PC-9 (cell line): ENCODE data around the gene PRUNE2. TPM values are rescaled to one million over a fixed set of nuclear protein-coding genes. Genes with fewer than 3 reads are reported as not detected.

ENCODE experiments used
- BruUV-seq: library from RNA; stranded (reverse); fragments of 400-500 nt; replicated peaks from 2 replicates; lab custom pipeline; 2021; lab: Mats Ljungman, UMichigan
- CTCF ChIA-PET: fragments of 300-600 bp; sonication (Branson Sonifier 250); formaldehyde crosslinking; loops from one replicate; lab custom pipeline; 2022; ENCODE audit warnings: antibody characterized with exemption; lab: Charles Lee
- POLR2A ChIA-PET: fragments of 300-600 bp; sonication (Branson Sonifier 250); formaldehyde crosslinking; loops from one replicate; lab custom pipeline; 2022; ENCODE audit warnings: antibody characterized with exemption; ENCODE audit not compliant: unreplicated experiment; lab: Charles Lee
- DNase-seq, 2 experiments: peaks; one replicate each; pipeline versions ENCODE4 v3.0.0 to v3.0.0-alpha.2; 2015 to 2022; ENCODE audit warnings: mixed read lengths in 1 of 2
- H2AFZ ChIP-seq: fragments of 200-600 bp; sonication (generic); 2 replicates; pipeline ENCODE4 v1.8.1; 2017; ENCODE audit warnings: antibody characterized with exemption
- H3F3A ChIP-seq: fragments of 200-600 bp; sonication (generic); 2 replicates; pipeline ENCODE4 v1.8.1; 2017; ENCODE audit warnings: antibody characterized with exemption, mild to moderate bottlenecking, low read depth; ENCODE audit not compliant: insufficient read depth
- H3K27ac ChIP-seq: fragments of 200-600 bp; sonication (generic); 2 replicates; pipeline ENCODE4 v1.6.1; 2016; ENCODE audit warnings: mixed run types
- H3K27me3 ChIP-seq: fragments of 200-600 bp; sonication (generic); 2 replicates; pipeline ENCODE4 v1.6.1; 2016; ENCODE audit warnings: low read depth, mixed run types; ENCODE audit not compliant: insufficient read depth
- H3K36me3 ChIP-seq: fragments of 200-600 bp; sonication (generic); 2 replicates; pipeline ENCODE4 v1.6.1; 2016; ENCODE audit warnings: low read depth, mixed run types
- H3K4me1 ChIP-seq: fragments of 200-600 bp; sonication (generic); replicated peaks from 2 replicates; pipeline ENCODE4 v1.6.1; 2016; ENCODE audit warnings: mixed run types; ENCODE audit not compliant: insufficient read depth
- H3K4me2 ChIP-seq: fragments of 200-600 bp; sonication (generic); 2 replicates; pipeline ENCODE4 v1.6.1; 2017; ENCODE audit warnings: mixed run types
- H3K4me3 ChIP-seq: fragments of 200-600 bp; sonication (generic); 2 replicates; pipeline ENCODE4 v1.6.1; 2016; ENCODE audit warnings: mixed run types
- H3K79me2 ChIP-seq: fragments of 200-600 bp; sonication (generic); 2 replicates; pipeline ENCODE4 v1.6.1; 2017; ENCODE audit warnings: low read depth, mixed run types
- H3K9me2 ChIP-seq: fragments of 200-600 bp; sonication (generic); 2 replicates; pipeline ENCODE4 v1.8.1; 2017; ENCODE audit warnings: mild to moderate bottlenecking; ENCODE audit not compliant: insufficient read depth
- H3K9me3 ChIP-seq: fragments of 200-600 bp; sonication (generic); 2 replicates; pipeline ENCODE4 v1.8.1; 2016; ENCODE audit warnings: low read depth; ENCODE audit not compliant: insufficient read depth
- H4K20me1 ChIP-seq: fragments of 200-600 bp; sonication (generic); 2 replicates; pipeline ENCODE4 v1.8.1; 2017; ENCODE audit not compliant: insufficient read depth
- EZH2 ChIP-seq: fragments of 200-600 bp; sonication (generic); IDR thresholded peaks from 2 replicates; pipeline ENCODE4 v1.8.0; 2017; ENCODE audit warnings: antibody characterized with exemption, low read depth
- intact Hi-C: fragments of 100-400 bp; cut with micrococcal nuclease; formaldehyde crosslinking; loops from one replicate; pipeline ENCODE4 v1.10.0; 2022; ENCODE audit not compliant: unreplicated experiment
- total RNA-seq: library from RNA; stranded (reverse); gene quantifications from 2 replicates; pipeline ENCODE4 v1.2.3, GENCODE V29; 2021
- TF ChIP-seq, protein P1 (sequence below): fragments of 200-600 bp; sonication (generic); conservative IDR thresholded peaks from 2 replicates; pipeline ENCODE4 v1.6.1; 2017; ENCODE audit warnings: mixed run types, antibody characterized with exemption, mild to moderate bottlenecking, moderate library complexity

Gene PRUNE2
- total RNA-seq, 1 experiment from 2014 or later, result 0.20 TPM

DNA sequence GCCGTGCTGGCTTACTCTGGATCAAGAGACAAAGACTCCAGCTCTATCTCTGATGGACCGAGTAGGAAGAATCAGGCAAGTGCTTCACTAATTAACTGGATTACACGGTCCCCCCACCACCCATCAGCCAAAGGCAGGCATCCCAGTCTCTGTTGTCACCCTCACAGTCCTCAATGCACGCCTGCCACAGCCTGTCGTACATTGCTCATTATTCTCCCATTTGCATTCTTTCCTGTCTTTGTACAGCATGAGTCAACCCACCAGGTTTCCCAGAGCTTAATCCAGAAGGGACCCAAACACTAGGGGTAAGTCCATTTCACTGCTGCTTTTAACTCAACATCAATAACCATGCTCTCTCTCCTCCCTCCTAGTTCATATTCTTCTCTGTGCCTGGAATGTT, 97.3 kb downstream of the PRUNE2 start:
- no peaks in the 10 kb centered on the region for H3K9me3 ChIP-seq
- H3K4me3 ChIP-seq, result no peak overlapping the region
- peaks cover 53% of the 10 kb centered on the region for H3K27me3 ChIP-seq
- H4K20me1 ChIP-seq, result no peaks in the 10 kb centered on the region
- H3K36me3 ChIP-seq, result no peaks in the 10 kb centered on the region
- ChIA-PET CTCF (no interaction called here), POLR2A (no interaction called here)
- H3K9me2 ChIP-seq, result no peaks in the 10 kb centered on the region
- no peak overlapping the region for H3K4me2 ChIP-seq
- no peaks in the 10 kb centered on the region for H3F3A ChIP-seq
- no peak overlapping the region for H2AFZ ChIP-seq
- TF ChIP-seq, protein P1, sequence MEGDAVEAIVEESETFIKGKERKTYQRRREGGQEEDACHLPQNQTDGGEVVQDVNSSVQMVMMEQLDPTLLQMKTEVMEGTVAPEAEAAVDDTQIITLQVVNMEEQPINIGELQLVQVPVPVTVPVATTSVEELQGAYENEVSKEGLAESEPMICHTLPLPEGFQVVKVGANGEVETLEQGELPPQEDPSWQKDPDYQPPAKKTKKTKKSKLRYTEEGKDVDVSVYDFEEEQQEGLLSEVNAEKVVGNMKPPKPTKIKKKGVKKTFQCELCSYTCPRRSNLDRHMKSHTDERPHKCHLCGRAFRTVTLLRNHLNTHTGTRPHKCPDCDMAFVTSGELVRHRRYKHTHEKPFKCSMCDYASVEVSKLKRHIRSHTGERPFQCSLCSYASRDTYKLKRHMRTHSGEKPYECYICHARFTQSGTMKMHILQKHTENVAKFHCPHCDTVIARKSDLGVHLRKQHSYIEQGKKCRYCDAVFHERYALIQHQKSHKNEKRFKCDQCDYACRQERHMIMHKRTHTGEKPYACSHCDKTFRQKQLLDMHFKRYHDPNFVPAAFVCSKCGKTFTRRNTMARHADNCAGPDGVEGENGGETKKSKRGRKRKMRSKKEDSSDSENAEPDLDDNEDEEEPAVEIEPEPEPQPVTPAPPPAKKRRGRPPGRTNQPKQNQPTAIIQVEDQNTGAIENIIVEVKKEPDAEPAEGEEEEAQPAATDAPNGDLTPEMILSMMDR, result no peak
- no peak for TF ChIP-seq EZH2
- no peak for DNase-seq
- H3K4me1 ChIP-seq, result no peaks in the 10 kb centered on the region
- no peaks in the 10 kb centered on the region for H3K79me2 ChIP-seq
- intact Hi-C loops, result no loop called here
- no peak overlapping the region for H3K27ac ChIP-seq
- no TSS peak for BruUV-seq

DNA sequence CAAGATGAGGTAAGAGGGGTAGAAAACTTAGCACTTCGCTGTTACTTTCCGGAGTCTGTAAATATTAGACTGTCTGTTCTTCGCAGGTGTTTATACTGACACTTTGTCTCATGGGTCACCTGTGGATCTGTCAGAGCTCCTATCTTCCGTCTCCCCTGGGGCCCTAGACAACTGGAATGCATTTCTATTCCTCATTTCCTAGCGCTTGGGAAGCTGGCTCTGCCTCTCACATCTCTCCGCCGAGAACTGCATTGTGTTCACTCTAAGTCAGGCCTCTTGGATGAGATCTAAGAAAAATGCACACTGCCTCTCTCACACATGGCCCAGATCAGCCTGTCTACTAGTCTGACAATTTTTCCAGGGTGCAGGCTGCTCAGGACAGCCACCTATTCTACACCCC, 102.2 kb downstream of the PRUNE2 start:
- Histone ChIP-seq H3F3A (no peaks in the 10 kb centered on the region), H3K79me2 (no peaks in the 10 kb centered on the region), H3K36me3 (no peaks in the 10 kb centered on the region), H4K20me1 (no peaks in the 10 kb centered on the region), H3K4me3 (no peak overlapping the region), H3K4me1 (no peaks in the 10 kb centered on the region), H3K9me3 (no peaks in the 10 kb centered on the region), H3K27me3 (peaks cover 70% of the 10 kb centered on the region), H2AFZ (no peak overlapping the region), H3K27ac (no peak overlapping the region), H3K4me2 (no peak overlapping the region), H3K9me2 (no peaks in the 10 kb centered on the region)
- ChIA-PET POLR2A (no interaction called here), CTCF (interaction anchor here (0.6 kb wide), 1 partner anchor 554 kb away, joined by 3 read pairs; no protein-coding TSS in a partner anchor)
- no peak for TF ChIP-seq EZH2
- TF ChIP-seq, protein P1, result no peak
- no peak for DNase-seq
- intact Hi-C loops, result no loop called here
- no TSS peak for BruUV-seq

DNA sequence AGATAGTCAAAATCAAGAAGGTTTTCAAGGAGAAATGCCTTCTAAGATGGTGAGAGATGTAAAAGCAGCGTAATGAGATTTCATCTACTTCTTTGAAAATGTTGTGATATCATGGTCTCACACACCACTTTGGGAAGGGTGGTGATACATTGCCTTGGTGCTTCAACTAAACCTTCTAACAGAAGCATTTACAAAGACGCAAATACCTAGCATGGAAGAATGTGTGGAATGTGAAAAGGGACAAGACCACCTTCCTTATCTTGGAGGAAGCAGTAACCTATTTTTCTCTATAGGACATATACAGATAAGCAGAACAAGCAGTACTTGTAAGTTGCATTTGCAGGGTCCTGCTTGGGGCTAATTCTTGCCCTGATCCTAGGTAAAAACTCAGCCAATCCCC, 102.8 kb downstream of the PRUNE2 start:
- H3K79me2 ChIP-seq, result no peaks in the 10 kb centered on the region
- no peak overlapping the region for H2AFZ ChIP-seq
- POLR2A ChIA-PET, result no interaction called here
- H3K27me3 ChIP-seq, result peaks cover 77% of the 10 kb centered on the region
- H3K4me2 ChIP-seq, result no peak overlapping the region
- CTCF ChIA-PET, result interaction anchor here (0.6 kb wide), 1 partner anchor 555 kb away, joined by 3 read pairs; no protein-coding TSS in a partner anchor
- H3F3A ChIP-seq, result no peaks in the 10 kb centered on the region
- H3K9me3 ChIP-seq, result no peaks in the 10 kb centered on the region
- H3K9me2 ChIP-seq, result no peaks in the 10 kb centered on the region
- H3K4me3 ChIP-seq, result no peak overlapping the region
- intact Hi-C loops, result no loop called here
- H4K20me1 ChIP-seq, result no peaks in the 10 kb centered on the region
- no TSS peak for BruUV-seq
- no peaks in the 10 kb centered on the region for H3K36me3 ChIP-seq
- no peak for DNase-seq
- TF ChIP-seq, protein P1, result no peak
- no peak overlapping the region for H3K27ac ChIP-seq
- no peaks in the 10 kb centered on the region for H3K4me1 ChIP-seq
